ENCODE measurements around the gene CDH8.

Gene CDH8

GRCh38 chr16:61671161-61671560 is 365.1 kb downstream of the CDH8 start:
- H3K27me3 ChIP-seq (ENCODE audit: control insufficient read depth, insufficient read depth, low read length) = no peaks in the 10 kb centered on the region
- H3K4me1 ChIP-seq (ENCODE audit: control insufficient read depth, low read depth, low read length) = no peaks in the 10 kb centered on the region
- no peak overlapping the region for H3K9ac ChIP-seq (ENCODE audit: low read length)
- no peak overlapping the region for H3K27ac ChIP-seq (ENCODE audit: low read length)
- H3K9me3 ChIP-seq (ENCODE audit: control insufficient read depth, low read depth, low read length) = no peaks in the 10 kb centered on the region
- H3K4me3 ChIP-seq (ENCODE audit: low read length) = no peak overlapping the region
- no peaks in the 10 kb centered on the region for H3K36me3 ChIP-seq (ENCODE audit: control insufficient read depth, low read depth, low read length)

- Histone ChIP-seq H3K36me3 (ENCODE audit: control insufficient read depth, low read depth, low read length) (no peaks in the 10 kb centered on the region), H3K27me3 (ENCODE audit: control insufficient read depth, insufficient read depth, low read length) (no peaks in the 10 kb centered on the region), H3K4me1 (ENCODE audit: control insufficient read depth, low read depth, low read length) (no peaks in the 10 kb centered on the region), H3K9me3 (ENCODE audit: control insufficient read depth, low read depth, low read length) (no peaks in the 10 kb centered on the region), H3K9ac (ENCODE audit: low read length) (no peak overlapping the region), H3K4me3 (ENCODE audit: low read length) (no peak overlapping the region), H3K27ac (ENCODE audit: low read length) (no peak overlapping the region)
These were observed 370.7 kb downstream of the CDH8 start for GRCh38 chr16:61665512-61665911.

DNA sequence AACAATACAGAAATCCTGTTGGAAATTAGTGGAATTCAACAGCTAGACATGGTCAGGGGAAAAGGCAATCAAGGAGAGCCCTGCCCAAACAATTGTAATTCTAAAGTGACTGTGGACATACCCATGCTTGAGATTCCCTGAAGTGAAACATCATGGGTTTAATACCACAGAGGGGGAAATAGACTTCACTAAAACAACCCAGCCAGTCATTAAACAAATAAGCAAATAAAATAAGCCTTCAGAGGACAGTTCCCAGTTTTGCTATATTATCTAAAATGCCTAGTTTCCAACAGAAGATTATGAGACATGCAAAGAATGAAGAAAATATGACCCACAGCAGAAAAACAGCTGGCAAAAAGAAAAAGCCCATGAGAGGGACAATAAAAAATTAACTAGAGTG is 376.3 kb downstream of the CDH8 start:
- no peaks in the 10 kb centered on the region for H3K27me3 ChIP-seq (ENCODE audit: control insufficient read depth, insufficient read depth, low read length)
- no peaks in the 10 kb centered on the region for H3K4me1 ChIP-seq (ENCODE audit: control insufficient read depth, low read depth, low read length)
- no peak overlapping the region for H3K27ac ChIP-seq (ENCODE audit: low read length)
- no peak overlapping the region for H3K4me3 ChIP-seq (ENCODE audit: low read length)
- no peaks in the 10 kb centered on the region for H3K36me3 ChIP-seq (ENCODE audit: control insufficient read depth, low read depth, low read length)
- no peaks in the 10 kb centered on the region for H3K9me3 ChIP-seq (ENCODE audit: control insufficient read depth, low read depth, low read length)
- H3K9ac ChIP-seq (ENCODE audit: low read length) = no peak overlapping the region

DNA sequence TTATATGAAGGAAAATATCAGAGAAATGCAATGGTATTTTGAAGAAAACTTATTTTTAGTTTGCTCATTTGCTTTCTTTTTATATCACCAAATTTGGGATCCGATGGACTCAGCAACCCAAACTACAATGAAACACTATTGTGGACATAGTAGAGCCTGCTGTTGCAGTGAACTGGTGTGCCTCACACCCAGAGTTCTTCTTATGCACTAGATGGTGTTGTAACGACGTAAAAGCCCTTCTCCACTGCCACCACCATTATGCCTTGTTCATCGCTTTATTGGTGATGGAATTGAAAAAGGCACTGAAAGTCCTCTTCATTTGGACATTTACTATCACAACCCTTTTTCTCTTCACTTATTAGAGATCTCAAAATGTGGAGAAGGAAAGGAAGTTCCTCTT is 381.3 kb downstream of the CDH8 start:
- Histone ChIP-seq H3K27ac (ENCODE audit: low read length) (no peak overlapping the region), H3K4me1 (ENCODE audit: control insufficient read depth, low read depth, low read length) (no peaks in the 10 kb centered on the region), H3K4me3 (ENCODE audit: low read length) (no peak overlapping the region)

DNA sequence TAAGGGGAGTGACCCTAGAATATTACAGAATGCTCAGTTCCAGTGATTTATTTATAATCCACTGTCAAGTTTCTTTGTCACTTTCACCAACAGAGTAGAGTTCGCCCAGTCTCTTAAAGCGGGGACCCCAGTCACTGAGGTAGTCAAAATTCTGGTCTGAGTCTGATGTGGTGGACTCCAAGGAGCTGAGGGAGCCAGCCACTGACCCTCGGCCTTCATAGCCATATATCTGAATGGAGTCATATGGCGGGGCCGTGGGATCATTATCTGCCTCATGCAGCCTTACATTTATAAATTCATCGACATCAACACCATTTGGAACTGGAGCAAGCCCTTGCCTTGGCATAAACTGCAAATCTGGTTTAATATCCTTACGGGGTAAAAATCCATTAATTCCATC is 382.7 kb downstream of the CDH8 start:
- Histone ChIP-seq H3K4me1 (ENCODE audit: control insufficient read depth, low read depth, low read length) (no peaks in the 10 kb centered on the region), H3K9ac (ENCODE audit: low read length) (no peak overlapping the region), H3K27me3 (ENCODE audit: control insufficient read depth, insufficient read depth, low read length) (no peaks in the 10 kb centered on the region), H3K36me3 (ENCODE audit: control insufficient read depth, low read depth, low read length) (no peaks in the 10 kb centered on the region), H3K27ac (ENCODE audit: low read length) (no peak overlapping the region), H3K4me3 (ENCODE audit: low read length) (no peak overlapping the region), H3K9me3 (ENCODE audit: control insufficient read depth, low read depth, low read length) (no peaks in the 10 kb centered on the region)

More for the DNA sequence above, 381.3 kb downstream of the CDH8 start:
- H3K27me3 ChIP-seq (ENCODE audit: control insufficient read depth, insufficient read depth, low read length) = no peaks in the 10 kb centered on the region
- H3K9me3 ChIP-seq (ENCODE audit: control insufficient read depth, low read depth, low read length) = no peaks in the 10 kb centered on the region
- no peaks in the 10 kb centered on the region for H3K36me3 ChIP-seq (ENCODE audit: control insufficient read depth, low read depth, low read length)
- H3K9ac ChIP-seq (ENCODE audit: low read length) = no peak overlapping the region

GRCh38 chr16:61645561-61645960 is 390.7 kb downstream of the CDH8 start:
- Histone ChIP-seq H3K4me1 (ENCODE audit: control insufficient read depth, low read depth, low read length) (no peaks in the 10 kb centered on the region), H3K9ac (ENCODE audit: low read length) (no peak overlapping the region), H3K27ac (ENCODE audit: low read length) (no peak overlapping the region), H3K9me3 (ENCODE audit: control insufficient read depth, low read depth, low read length) (no peaks in the 10 kb centered on the region), H3K4me3 (ENCODE audit: low read length) (no peak overlapping the region), H3K27me3 (ENCODE audit: control insufficient read depth, insufficient read depth, low read length) (no peaks in the 10 kb centered on the region), H3K36me3 (ENCODE audit: control insufficient read depth, low read depth, low read length) (no peaks in the 10 kb centered on the region)

DNA sequence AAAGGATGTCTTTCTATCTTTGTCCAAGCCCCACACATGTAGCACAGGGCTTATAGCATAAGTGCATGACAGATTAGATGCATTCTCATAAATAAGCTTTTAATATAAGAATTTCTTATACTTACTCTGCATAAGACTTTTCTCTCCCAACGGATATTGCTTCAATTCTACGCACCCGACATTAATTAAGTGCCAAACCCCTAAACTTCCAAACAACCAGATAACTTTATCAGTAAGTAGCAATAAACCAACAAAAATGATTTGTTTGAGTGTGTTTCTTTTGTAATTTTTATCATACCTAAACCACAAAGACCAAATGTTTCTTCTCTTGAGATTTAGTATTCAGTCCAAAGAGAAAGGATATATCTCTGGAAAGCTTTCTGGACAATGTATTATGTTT is 391.5 kb downstream of the CDH8 start:
- Histone ChIP-seq H3K4me3 (ENCODE audit: low read length) (no peak overlapping the region), H3K27ac (ENCODE audit: low read length) (no peak overlapping the region), H3K9ac (ENCODE audit: low read length) (no peak overlapping the region), H3K4me1 (ENCODE audit: control insufficient read depth, low read depth, low read length) (no peaks in the 10 kb centered on the region), H3K27me3 (ENCODE audit: control insufficient read depth, insufficient read depth, low read length) (no peaks in the 10 kb centered on the region), H3K9me3 (ENCODE audit: control insufficient read depth, low read depth, low read length) (no peaks in the 10 kb centered on the region), H3K36me3 (ENCODE audit: control insufficient read depth, low read depth, low read length) (no peaks in the 10 kb centered on the region)

GRCh38 chr16:61617219-61617783 is 418.9 kb downstream of the CDH8 start:
- Histone ChIP-seq H3K27ac (ENCODE audit: low read length) (no peak overlapping the region), H3K27me3 (ENCODE audit: control insufficient read depth, insufficient read depth, low read length) (no peaks in the 10 kb centered on the region), H3K9ac (ENCODE audit: low read length) (no peak overlapping the region), H3K4me1 (ENCODE audit: control insufficient read depth, low read depth, low read length) (peaks cover 12% of the 10 kb centered on the region), H3K4me3 (ENCODE audit: low read length) (no peak overlapping the region), H3K36me3 (ENCODE audit: control insufficient read depth, low read depth, low read length) (no peaks in the 10 kb centered on the region), H3K9me3 (ENCODE audit: control insufficient read depth, low read depth, low read length) (no peaks in the 10 kb centered on the region)

DNA sequence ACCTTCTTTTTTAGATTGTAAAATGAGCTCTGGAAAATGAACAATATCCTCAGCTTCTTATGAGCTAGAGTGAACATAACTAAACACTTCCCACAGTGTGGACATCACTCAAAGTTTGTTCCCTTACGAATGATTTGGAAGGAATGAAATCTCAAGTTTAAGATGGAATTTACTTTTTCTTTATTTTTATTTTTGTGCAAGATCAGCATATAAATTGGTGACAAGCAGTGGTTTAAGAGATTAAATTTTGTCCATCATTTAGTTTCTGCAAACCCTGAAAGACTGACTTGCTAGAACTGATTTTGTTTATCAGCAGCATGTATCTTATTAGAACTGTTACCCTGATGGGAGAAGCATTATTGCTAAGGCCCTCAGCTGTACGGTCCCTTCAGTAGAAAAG is 420.1 kb downstream of the CDH8 start:
- Histone ChIP-seq H3K9ac (ENCODE audit: low read length) (no peak overlapping the region), H3K4me1 (ENCODE audit: control insufficient read depth, low read depth, low read length) (peaks cover 12% of the 10 kb centered on the region), H3K9me3 (ENCODE audit: control insufficient read depth, low read depth, low read length) (no peaks in the 10 kb centered on the region), H3K4me3 (ENCODE audit: low read length) (no peak overlapping the region), H3K27ac (ENCODE audit: low read length) (no peak overlapping the region), H3K27me3 (ENCODE audit: control insufficient read depth, insufficient read depth, low read length) (no peaks in the 10 kb centered on the region), H3K36me3 (ENCODE audit: control insufficient read depth, low read depth, low read length) (no peaks in the 10 kb centered on the region)

DNA sequence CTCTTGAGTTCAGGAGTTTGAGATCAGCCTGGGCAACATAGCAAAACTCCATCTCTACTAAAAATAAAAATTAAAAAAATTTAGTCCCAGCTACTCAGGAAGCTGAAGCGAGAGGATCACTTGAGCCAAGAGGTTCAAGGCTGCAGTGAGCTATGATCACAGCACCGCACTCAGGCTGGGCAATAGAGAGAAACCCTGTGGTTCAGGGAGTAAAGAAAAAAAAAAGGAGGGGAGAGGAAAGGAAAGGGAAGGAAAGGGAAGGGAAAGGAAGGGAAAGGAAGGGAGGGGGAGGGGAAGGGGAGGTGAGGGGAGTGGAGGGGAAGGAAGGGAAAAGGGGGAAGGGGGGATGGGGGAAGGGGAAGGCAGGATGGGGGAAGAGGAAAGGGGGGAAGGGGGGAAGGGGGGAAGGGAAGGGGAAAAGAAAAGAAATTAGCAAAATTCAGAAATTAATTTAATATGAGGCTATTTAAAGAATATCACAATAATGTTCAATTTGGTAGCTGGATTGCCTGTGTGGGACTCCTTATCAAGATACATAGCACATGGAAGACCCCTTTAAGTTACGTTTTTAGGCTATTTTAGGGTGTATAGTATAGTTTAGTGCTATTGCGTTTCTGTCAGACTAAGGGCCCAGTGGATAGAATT is 424.3 kb downstream of the CDH8 start:
- Histone ChIP-seq H3K4me1 (ENCODE audit: control insufficient read depth, low read depth, low read length) (peaks cover 1% of the 10 kb centered on the region), H3K9me3 (ENCODE audit: control insufficient read depth, low read depth, low read length) (no peaks in the 10 kb centered on the region), H3K27ac (ENCODE audit: low read length) (no peak overlapping the region), H3K36me3 (ENCODE audit: control insufficient read depth, low read depth, low read length) (no peaks in the 10 kb centered on the region), H3K27me3 (ENCODE audit: control insufficient read depth, insufficient read depth, low read length) (no peaks in the 10 kb centered on the region), H3K9ac (ENCODE audit: low read length) (no peak overlapping the region), H3K4me3 (ENCODE audit: low read length) (no peak overlapping the region)

DNA sequence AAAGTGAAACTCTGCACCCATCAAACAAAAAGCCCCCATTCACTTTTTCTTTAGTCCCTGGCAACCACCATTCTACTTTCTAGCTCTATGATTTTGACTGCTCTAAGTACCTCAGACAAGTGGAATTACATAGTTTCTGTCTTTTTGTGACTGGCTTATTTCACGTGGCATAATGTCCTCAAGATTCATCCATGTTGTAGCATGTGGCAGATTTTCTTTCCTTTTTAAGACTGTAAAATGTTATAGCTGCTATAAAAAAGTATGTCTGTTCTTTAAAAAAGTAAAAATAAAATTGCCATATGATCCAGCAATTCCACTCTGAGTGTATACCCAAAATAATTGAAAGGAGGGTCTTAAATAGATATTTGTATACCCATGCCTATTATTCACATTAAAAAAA is 429.7 kb downstream of the CDH8 start:
- no peaks in the 10 kb centered on the region for H3K4me1 ChIP-seq (ENCODE audit: control insufficient read depth, low read depth, low read length)
- H3K27me3 ChIP-seq (ENCODE audit: control insufficient read depth, insufficient read depth, low read length) = no peaks in the 10 kb centered on the region
- H3K9ac ChIP-seq (ENCODE audit: low read length) = no peak overlapping the region
- H3K9me3 ChIP-seq (ENCODE audit: control insufficient read depth, low read depth, low read length) = no peaks in the 10 kb centered on the region
- no peak overlapping the region for H3K27ac ChIP-seq (ENCODE audit: low read length)
- no peaks in the 10 kb centered on the region for H3K36me3 ChIP-seq (ENCODE audit: control insufficient read depth, low read depth, low read length)
- no peak overlapping the region for H3K4me3 ChIP-seq (ENCODE audit: low read length)
